HepG2 (cell line): ENCODE measurements around the gene STXBP4. TPM values are rescaled to one million over a fixed set of nuclear protein-coding genes. Genes with fewer than 3 reads are reported as not detected.

Source experiments
- ATF7-NPFF ChIP-seq: sonication (generic); formaldehyde crosslinking; IDR thresholded peaks from 2 replicates; pipeline ENCODE4 v1.8.1; 2023; ENCODE audit warnings: mild to moderate bottlenecking, low read depth, missing genetic modification reagents, moderate library complexity
- BHLHE40 ChIP-seq: IDR thresholded peaks from 2 replicates; pipeline ENCODE4 v1.6.1; 2011; ENCODE audit warnings: low read length, improper control_type of control experiment
- DR1 ChIP-seq: sonication (generic); formaldehyde crosslinking; IDR thresholded peaks from 2 replicates; pipeline ENCODE4 v1.8.0; 2021; ENCODE audit warnings: mild to moderate bottlenecking, missing genetic modification reagents, inconsistent platforms
- GATAD2A ChIP-seq: IDR thresholded peaks from 2 replicates; pipeline ENCODE4 v1.6.1; 2016
- HOXA7 ChIP-seq: sonication (generic); formaldehyde crosslinking; IDR thresholded peaks from 2 replicates; pipeline ENCODE4 v1.8.1; 2022; ENCODE audit warnings: mild to moderate bottlenecking, missing genetic modification reagents, moderate library complexity
- IKZF1 ChIP-seq: fragments of 450-650 bp; IDR thresholded peaks from 2 replicates; pipeline ENCODE4 v1.7.1; 2016
- KDM3A ChIP-seq: IDR thresholded peaks from 2 replicates; pipeline ENCODE4 v1.6.1; 2018; ENCODE audit warnings: low read depth, missing compliant biosample characterization
- MED13 ChIP-seq: sonication (generic); formaldehyde crosslinking; IDR thresholded peaks from 2 replicates; pipeline ENCODE4 v1.5.0; 2020; ENCODE audit warnings: missing genetic modification reagents
- RBAK ChIP-seq: sonication (generic); formaldehyde crosslinking; IDR thresholded peaks from 2 replicates; pipeline ENCODE4 v1.5.1; 2020; ENCODE audit warnings: mild to moderate bottlenecking, missing genetic modification reagents
- SIN3A ChIP-seq: IDR thresholded peaks from 2 replicates; pipeline ENCODE4 v1.6.1; 2011; ENCODE audit warnings: low read depth, mild to moderate bottlenecking, control low read depth, low read length, borderline replicate concordance
- SMAD1 ChIP-seq: sonication (generic); formaldehyde crosslinking; IDR thresholded peaks from 2 replicates; pipeline ENCODE4 v1.4.0; 2020; ENCODE audit warnings: missing genetic modification reagents, low read depth, mild to moderate bottlenecking, borderline replicate concordance
- TCF12 ChIP-seq, 2 experiments: fragments of 450-650 bp in 1 of 2; sonication (generic) in 1 of 2; formaldehyde crosslinking in 1 of 2; IDR thresholded peaks; 2 replicates each; pipeline versions ENCODE4 v1.6.1 to v1.8.0; 2017 to 2022; ENCODE audit warnings: antibody characterized with exemption in 1 of 2, mild to moderate bottlenecking in 1 of 2, missing genetic modification reagents in 1 of 2, moderate library complexity in 1 of 2
- ZKSCAN5 ChIP-seq: sonication (generic); formaldehyde crosslinking; IDR thresholded peaks from 2 replicates; pipeline ENCODE4 v1.5.1; 2020; ENCODE audit warnings: mild to moderate bottlenecking, missing genetic modification reagents
- ZNF30 ChIP-seq: sonication (generic); formaldehyde crosslinking; IDR thresholded peaks from 2 replicates; pipeline ENCODE4 v1.5.0; 2020; ENCODE audit warnings: mild to moderate bottlenecking, missing genetic modification reagents
- ZNF770 ChIP-seq: sonication (generic); formaldehyde crosslinking; IDR thresholded peaks from 2 replicates; pipeline ENCODE4 v1.5.0; 2020; ENCODE audit warnings: mild to moderate bottlenecking, missing genetic modification reagents
- ZNF772 ChIP-seq: sonication (generic); formaldehyde crosslinking; IDR thresholded peaks from 2 replicates; pipeline ENCODE4 v1.5.0; 2020; ENCODE audit warnings: mild to moderate bottlenecking, missing genetic modification reagents
- ZNF781 ChIP-seq: sonication (generic); formaldehyde crosslinking; IDR thresholded peaks from 2 replicates; pipeline ENCODE4 v1.5.1; 2020; ENCODE audit warnings: borderline replicate concordance, mild to moderate bottlenecking, missing genetic modification reagents; ENCODE audit errors: not compliant biosample characterization
- polyA plus RNA-seq, 8 experiments: library from polyadenylated mRNA; depleted of rRNA in 3 of 8; stranded (reverse) in 7 of 8; unstranded in 1 of 8; fragments of >200 nt; fragmentation: Illumina TruSeq in 4 of 8; extraction: Trizol in 4 of 8; gene quantifications; 2 replicates each; pipeline versions ENCODE4 v1.2.1 to v1.2.3, GENCODE V29; 2011 to 2016; ENCODE audit warnings: low read depth in 4 of 8, missing spikeins in 1 of 8, mixed read lengths in 1 of 8; ENCODE audit not compliant: insufficient read depth in 1 of 8
- total RNA-seq, 5 experiments: library from RNA; depleted of rRNA; stranded (reverse); fragments of >200 nt; fragmentation: Illumina TruSeq; extraction: Trizol; gene quantifications; 2 replicates each; pipeline ENCODE4 v1.2.3, GENCODE V29; 2016; ENCODE audit warnings: low read depth in 1 of 5
- TF ChIP-seq, protein P1 (sequence below): sonication (generic); formaldehyde crosslinking; IDR thresholded peaks from 2 replicates; pipeline ENCODE4 v1.4.0; 2020; ENCODE audit warnings: missing genetic modification reagents
- TF ChIP-seq, protein P2 (sequence below): sonication (generic); formaldehyde crosslinking; IDR thresholded peaks from 2 replicates; pipeline ENCODE4 v1.5.0; 2020; ENCODE audit warnings: mild to moderate bottlenecking, low read depth, missing genetic modification reagents, borderline replicate concordance
- TF ChIP-seq, protein P3 (sequence below): IDR thresholded peaks from 2 replicates; pipeline ENCODE4 v1.6.1; 2016; ENCODE audit warnings: low read depth

Gene STXBP4
- total and polyA plus RNA-seq, 2 of the 13 experiments (the other 11 are each of a cell fraction or from before 2014, with no cell fraction given) = 8.5 to 36.1 TPM

DNA sequence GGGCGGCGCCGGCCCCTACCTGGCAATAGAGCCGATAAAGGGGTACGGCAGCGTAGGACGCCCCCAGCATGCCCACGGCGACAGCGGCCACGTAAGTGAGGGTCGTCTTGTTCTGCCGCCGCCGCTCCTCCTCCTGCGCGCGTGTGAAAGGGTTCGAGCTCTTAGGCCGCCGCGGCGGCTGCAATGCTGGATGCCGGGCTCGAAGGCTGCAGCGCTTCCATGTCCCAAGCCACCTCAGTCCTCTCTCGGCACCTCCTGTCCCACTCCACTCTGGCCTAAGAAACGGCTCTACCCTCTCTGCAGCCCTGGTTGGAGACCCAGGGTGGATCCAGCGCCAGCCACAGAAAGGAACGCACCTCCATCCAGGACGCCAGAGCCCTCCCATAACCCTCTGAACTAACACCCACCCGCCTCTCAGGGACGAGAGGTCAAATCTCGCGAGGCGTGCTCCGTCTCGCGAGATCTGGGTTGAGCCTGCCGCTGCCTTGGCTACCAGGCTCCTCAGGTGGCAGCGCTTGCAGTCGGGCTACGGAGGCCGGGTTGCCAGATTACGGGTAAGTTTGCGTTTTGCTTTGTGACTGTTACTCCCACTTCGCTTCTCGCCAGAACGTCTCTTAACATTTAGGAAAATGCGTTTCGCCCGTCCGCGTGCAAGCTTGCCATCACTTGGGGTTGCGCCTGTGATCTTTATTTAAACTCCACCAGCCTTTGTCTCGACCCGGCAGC is at the start of gene STXBP4, which contains the start of gene COX11 (continued):
- TF ChIP-seq, protein P1, sequence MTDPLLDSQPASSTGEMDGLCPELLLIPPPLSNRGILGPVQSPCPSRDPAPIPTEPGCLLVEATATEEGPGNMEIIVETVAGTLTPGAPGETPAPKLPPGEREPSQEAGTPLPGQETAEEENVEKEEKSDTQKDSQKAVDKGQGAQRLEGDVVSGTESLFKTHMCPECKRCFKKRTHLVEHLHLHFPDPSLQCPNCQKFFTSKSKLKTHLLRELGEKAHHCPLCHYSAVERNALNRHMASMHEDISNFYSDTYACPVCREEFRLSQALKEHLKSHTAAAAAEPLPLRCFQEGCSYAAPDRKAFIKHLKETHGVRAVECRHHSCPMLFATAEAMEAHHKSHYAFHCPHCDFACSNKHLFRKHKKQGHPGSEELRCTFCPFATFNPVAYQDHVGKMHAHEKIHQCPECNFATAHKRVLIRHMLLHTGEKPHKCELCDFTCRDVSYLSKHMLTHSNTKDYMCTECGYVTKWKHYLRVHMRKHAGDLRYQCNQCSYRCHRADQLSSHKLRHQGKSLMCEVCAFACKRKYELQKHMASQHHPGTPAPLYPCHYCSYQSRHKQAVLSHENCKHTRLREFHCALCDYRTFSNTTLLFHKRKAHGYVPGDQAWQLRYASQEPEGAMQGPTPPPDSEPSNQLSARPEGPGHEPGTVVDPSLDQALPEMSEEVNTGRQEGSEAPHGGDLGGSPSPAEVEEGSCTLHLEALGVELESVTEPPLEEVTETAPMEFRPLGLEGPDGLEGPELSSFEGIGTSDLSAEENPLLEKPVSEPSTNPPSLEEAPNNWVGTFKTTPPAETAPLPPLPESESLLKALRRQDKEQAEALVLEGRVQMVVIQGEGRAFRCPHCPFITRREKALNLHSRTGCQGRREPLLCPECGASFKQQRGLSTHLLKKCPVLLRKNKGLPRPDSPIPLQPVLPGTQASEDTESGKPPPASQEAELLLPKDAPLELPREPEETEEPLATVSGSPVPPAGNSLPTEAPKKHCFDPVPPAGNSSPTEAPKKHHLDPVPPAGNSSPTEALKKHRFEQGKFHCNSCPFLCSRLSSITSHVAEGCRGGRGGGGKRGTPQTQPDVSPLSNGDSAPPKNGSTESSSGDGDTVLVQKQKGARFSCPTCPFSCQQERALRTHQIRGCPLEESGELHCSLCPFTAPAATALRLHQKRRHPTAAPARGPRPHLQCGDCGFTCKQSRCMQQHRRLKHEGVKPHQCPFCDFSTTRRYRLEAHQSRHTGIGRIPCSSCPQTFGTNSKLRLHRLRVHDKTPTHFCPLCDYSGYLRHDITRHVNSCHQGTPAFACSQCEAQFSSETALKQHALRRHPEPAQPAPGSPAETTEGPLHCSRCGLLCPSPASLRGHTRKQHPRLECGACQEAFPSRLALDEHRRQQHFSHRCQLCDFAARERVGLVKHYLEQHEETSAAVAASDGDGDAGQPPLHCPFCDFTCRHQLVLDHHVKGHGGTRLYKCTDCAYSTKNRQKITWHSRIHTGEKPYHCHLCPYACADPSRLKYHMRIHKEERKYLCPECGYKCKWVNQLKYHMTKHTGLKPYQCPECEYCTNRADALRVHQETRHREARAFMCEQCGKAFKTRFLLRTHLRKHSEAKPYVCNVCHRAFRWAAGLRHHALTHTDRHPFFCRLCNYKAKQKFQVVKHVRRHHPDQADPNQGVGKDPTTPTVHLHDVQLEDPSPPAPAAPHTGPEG = peak; percentile 87
- TF ChIP-seq, protein P2, sequence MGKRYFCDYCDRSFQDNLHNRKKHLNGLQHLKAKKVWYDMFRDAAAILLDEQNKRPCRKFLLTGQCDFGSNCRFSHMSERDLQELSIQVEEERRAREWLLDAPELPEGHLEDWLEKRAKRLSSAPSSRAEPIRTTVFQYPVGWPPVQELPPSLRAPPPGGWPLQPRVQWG (CRISPR knock-in tag) = no peak
- TF ChIP-seq GATAD2A (CRISPR knock-in tag) (peak; percentile 80), TCF12 (IDR thresholded peaks at IDR 0.05) (no peak), TCF12 (CRISPR knock-in tag; IDR thresholded peaks at IDR 0.05) (peak; percentile 55; the same call in 1 of the 2 replicates), MED13 (CRISPR knock-in tag) (0 out of 2 replicates have a peak, but pooled peaks have one; percentile 22), IKZF1 (no peak), SMAD1 (CRISPR knock-in tag) (peak; percentile 64; the same call in 1 of the 2 replicates), ZNF772 (CRISPR knock-in tag) (no peak; the same call in 1 of the 2 replicates), HOXA7 (no peak), DR1 (CRISPR knock-in tag) (peak; percentile 95), ZNF770 (CRISPR knock-in tag) (peak; percentile 48; the same call in 1 of the 2 replicates), ATF7-NPFF (CRISPR knock-in tag) (peak; percentile 63), BHLHE40 (no peak), KDM3A (no peak; the same call in 1 of the 2 replicates), ZNF30 (CRISPR knock-in tag) (0 out of 2 replicates have a peak, but pooled peaks have one; percentile 83), ZKSCAN5 (CRISPR knock-in tag) (0 out of 2 replicates have a peak, but pooled peaks have one; percentile 21), SIN3A (peak; percentile 97), ZNF781 (CRISPR knock-in tag) (peak; percentile 96), RBAK (no peak)
- TF ChIP-seq, protein P3, sequence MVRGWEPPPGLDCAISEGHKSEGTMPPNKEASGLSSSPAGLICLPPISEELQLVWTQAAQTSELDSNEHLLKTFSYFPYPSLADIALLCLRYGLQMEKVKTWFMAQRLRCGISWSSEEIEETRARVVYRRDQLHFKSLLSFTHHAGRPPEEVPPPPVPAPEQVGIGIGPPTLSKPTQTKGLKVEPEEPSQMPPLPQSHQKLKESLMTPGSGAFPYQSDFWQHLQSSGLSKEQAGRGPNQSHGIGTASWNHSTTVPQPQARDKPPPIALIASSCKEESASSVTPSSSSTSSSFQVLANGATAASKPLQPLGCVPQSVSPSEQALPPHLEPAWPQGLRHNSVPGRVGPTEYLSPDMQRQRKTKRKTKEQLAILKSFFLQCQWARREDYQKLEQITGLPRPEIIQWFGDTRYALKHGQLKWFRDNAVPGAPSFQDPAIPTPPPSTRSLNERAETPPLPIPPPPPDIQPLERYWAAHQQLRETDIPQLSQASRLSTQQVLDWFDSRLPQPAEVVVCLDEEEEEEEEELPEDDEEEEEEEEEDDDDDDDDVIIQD (CRISPR knock-in tag) = peak; percentile 92
